A549 treated with Hydrocortisone at 1 μM for 4 hours (cell line): ENCODE results near the gene KRTAP19-1. TPM values are rescaled to one million over a fixed set of nuclear protein-coding genes. Genes with fewer than 3 reads are reported as not detected.

Source experiments
- total RNA-seq: library from RNA; stranded (reverse); fragments of 200-300 nt; extraction: Qiagen RNA extraction; gene quantifications from 5 replicates; pipeline ENCODE4 v1.2.3, GENCODE V29; 2022

KRTAP19-1 gene
- total RNA-seq = not detected in 5 replicates

GRCh38 chr21:30480145-30480544 is at the start of gene KRTAP19-1:
Gene KRTAP19-1 (minus strand): TSS chr21:30480367. CDS start chr21:30480317, 50 bp downstream.

GRCh38 chr21:30502041-30502440 is 21.9 kb upstream of the KRTAP19-1 start, which contains the start of gene KRTAP19-5:
Gene KRTAP19-5 (minus strand): TSS chr21:30502141. CDS start chr21:30502090, 51 bp downstream.

GRCh38 chr21:30497065-30497464 is 16.9 kb upstream of the KRTAP19-1 start, which contains the start of gene KRTAP19-4:
Gene KRTAP19-4 (minus strand): TSS chr21:30497165. CDS start chr21:30497110, 55 bp downstream.

GRCh38 chr21:30491963-30492428 is 11.8 kb upstream of the KRTAP19-1 start, which contains the start of gene KRTAP19-3:
Gene KRTAP19-3 (minus strand): TSS chr21:30492013. CDS start chr21:30491957, 56 bp downstream.

GRCh38 chr21:30487336-30487735 is 7.2 kb upstream of the KRTAP19-1 start, which contains the start of gene KRTAP19-2:
Gene KRTAP19-2 (minus strand): TSS chr21:30487436. CDS start chr21:30487348, 88 bp downstream.

GRCh38 chr21:30439975-30440374 is 40.2 kb downstream of the KRTAP19-1 start, which contains the start of gene KRTAP15-1:
Gene KRTAP15-1 (plus strand): TSS chr21:30440275. CDS start chr21:30440328, 53 bp downstream.

GRCh38 chr21:30430170-30430655 is 50.0 kb downstream of the KRTAP19-1 start, which contains the start of gene KRTAP13-4:
Gene KRTAP13-4 (plus strand): TSS chr21:30430220. CDS start chr21:30430276, 56 bp downstream.

Other genes with a start within 250 kb of the KRTAP19-1 start
- not detected in 5 replicates for gene KRTAP24-1, start 197.4 kb downstream of the KRTAP19-1 start, total RNA-seq
- gene KRTAP25-1, start 190.9 kb downstream of the KRTAP19-1 start, total RNA-seq = not detected in 5 replicates
- not detected in 5 replicates for gene KRTAP26-1, start 160.1 kb downstream of the KRTAP19-1 start, total RNA-seq
- gene KRTAP27-1, start 142.7 kb downstream of the KRTAP19-1 start, total RNA-seq = not detected in 5 replicates
- not detected in 5 replicates for gene KRTAP23-1, start 131.8 kb downstream of the KRTAP19-1 start, total RNA-seq
- not detected in 5 replicates for gene KRTAP13-2, start 108.1 kb downstream of the KRTAP19-1 start, total RNA-seq
- not detected in 5 replicates for gene KRTAP13-1, start 84.3 kb downstream of the KRTAP19-1 start, total RNA-seq
- gene KRTAP13-3, start 54.4 kb downstream of the KRTAP19-1 start, total RNA-seq = not detected in 5 replicates
- gene KRTAP13-4, start 50.1 kb downstream of the KRTAP19-1 start, total RNA-seq = not detected in 5 replicates
- not detected in 5 replicates for gene KRTAP15-1, start 40.1 kb downstream of the KRTAP19-1 start, total RNA-seq
- not detected in 5 replicates for gene KRTAP19-2, start 7.1 kb upstream of the KRTAP19-1 start, total RNA-seq
- not detected in 5 replicates for gene KRTAP19-3, start 11.6 kb upstream of the KRTAP19-1 start, total RNA-seq
- gene KRTAP19-4, start 16.8 kb upstream of the KRTAP19-1 start, total RNA-seq = not detected in 5 replicates
- gene KRTAP19-5, start 21.8 kb upstream of the KRTAP19-1 start, total RNA-seq = not detected in 5 replicates
- not detected in 5 replicates for gene KRTAP19-6, start 61.5 kb upstream of the KRTAP19-1 start, total RNA-seq
- not detected in 5 replicates for gene KRTAP19-7, start 80.9 kb upstream of the KRTAP19-1 start, total RNA-seq
- not detected in 5 replicates for gene KRTAP22-2, start 110.0 kb upstream of the KRTAP19-1 start, total RNA-seq
- gene KRTAP6-3, start 112.1 kb upstream of the KRTAP19-1 start, total RNA-seq = not detected in 5 replicates
- gene KRTAP6-2, start 118.5 kb upstream of the KRTAP19-1 start, total RNA-seq = not detected in 5 replicates
- gene KRTAP22-1, start 120.7 kb upstream of the KRTAP19-1 start, total RNA-seq = not detected in 5 replicates
- not detected in 5 replicates for gene KRTAP6-1, start 133.6 kb upstream of the KRTAP19-1 start, total RNA-seq
- gene KRTAP20-1, start 136.1 kb upstream of the KRTAP19-1 start, total RNA-seq = not detected in 5 replicates
- gene KRTAP20-4, start 140.3 kb upstream of the KRTAP19-1 start, total RNA-seq = not detected in 5 replicates
- not detected in 5 replicates for gene KRTAP20-2, start 154.8 kb upstream of the KRTAP19-1 start, total RNA-seq
- not detected in 5 replicates for gene KRTAP20-3, start 162.5 kb upstream of the KRTAP19-1 start, total RNA-seq
- not detected in 5 replicates for gene KRTAP21-3, start 238.4 kb upstream of the KRTAP19-1 start, total RNA-seq